Measurements from ENCODE around the gene CDK14.

Gene CDK14

DNA sequence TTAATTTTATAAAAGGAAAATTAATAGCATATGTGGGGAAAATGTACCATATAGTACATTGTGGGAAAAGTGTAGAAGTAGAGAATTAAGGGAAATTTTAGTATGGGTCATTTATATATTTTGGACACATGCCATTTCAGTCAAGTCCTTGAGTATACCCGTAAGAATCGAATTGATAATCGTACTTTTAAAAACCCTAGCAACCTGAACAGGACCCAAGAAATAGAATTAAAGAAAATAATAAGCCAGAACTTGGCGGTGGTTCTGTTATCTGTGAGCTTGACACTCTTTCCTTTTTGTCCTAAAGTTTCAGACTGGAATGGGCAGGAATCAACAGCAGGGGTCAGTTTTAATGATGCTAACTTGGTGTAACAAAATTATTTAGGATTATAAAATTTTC is 221.0 kb downstream of the CDK14 start:
- DNase-seq: no peak
- Histone ChIP-seq H3K4me3 (ENCODE audit: low read length) (no peak overlapping the region), H3K27ac (ENCODE audit: low read length) (no peak overlapping the region), H3K36me3 (replicated peaks; ENCODE audit: insufficient read depth, low read length) (no peaks in the 10 kb centered on the region), H3F3A (ENCODE audit: insufficient read depth, low read length) (peaks cover 4% of the 10 kb centered on the region; the same call in 1 of the 2 replicates), H3K79me2 (ENCODE audit: low read length) (peaks cover 86% of the 10 kb centered on the region), H3K4me2 (ENCODE audit: low read depth, low read length) (no peak overlapping the region), H2AFZ (ENCODE audit: low read length) (no peak overlapping the region), H3K9ac (ENCODE audit: low read length) (no peak overlapping the region), H3K9me3 (replicated peaks; ENCODE audit: insufficient read depth, low read length) (no peaks in the 10 kb centered on the region), H3K9me2 (replicated peaks; ENCODE audit: insufficient read depth, low read length) (no peaks in the 10 kb centered on the region), H3K27me3 (replicated peaks; ENCODE audit: insufficient read depth, low read length) (no peaks in the 10 kb centered on the region), H4K20me1 (ENCODE audit: insufficient read depth, low read length) (0 out of 2 replicates have a peak, but pooled peaks cover 3% of the 10 kb centered on the region), H3K4me1 (ENCODE audit: low read length) (peaks cover 8% of the 10 kb centered on the region)
- TF ChIP-seq CTCF (IDR thresholded peaks at IDR 0.05; ENCODE audit: low read length): no peak
- no peak for TF ChIP-seq EZH2 (optimal IDR thresholded peaks at IDR 0.05; ENCODE audit: low read depth, low read length)
- TF ChIP-seq EZH2phosphoT487 (IDR thresholded peaks at IDR 0.05; ENCODE audit: low read length): no peak

DNA sequence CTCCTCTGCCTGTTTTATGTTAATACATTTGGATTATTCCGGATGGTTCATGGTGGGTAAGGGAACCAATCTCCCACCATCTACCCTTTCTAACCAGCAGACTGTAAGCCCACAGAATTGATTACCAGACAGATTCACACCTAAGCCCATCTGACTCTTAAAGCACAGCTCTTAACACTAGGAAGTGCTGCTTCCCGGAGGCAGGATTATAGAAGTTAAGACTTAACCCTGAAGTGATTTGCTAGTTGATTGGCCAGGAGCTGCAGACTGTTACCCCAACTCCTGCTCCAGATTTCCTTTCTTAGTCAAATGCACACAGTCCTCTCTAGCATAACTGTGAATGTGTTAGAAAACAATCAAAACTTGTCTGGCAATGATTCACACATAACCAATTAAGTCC is 221.7 kb downstream of the CDK14 start:
- Histone ChIP-seq H3K9me2 (replicated peaks; ENCODE audit: insufficient read depth, low read length) (no peaks in the 10 kb centered on the region), H3K4me3 (ENCODE audit: low read length) (no peak overlapping the region), H3K79me2 (ENCODE audit: low read length) (peaks cover 90% of the 10 kb centered on the region), H3K27me3 (replicated peaks; ENCODE audit: insufficient read depth, low read length) (no peaks in the 10 kb centered on the region), H3F3A (ENCODE audit: insufficient read depth, low read length) (peaks cover 4% of the 10 kb centered on the region; the same call in 1 of the 2 replicates), H3K9me3 (replicated peaks; ENCODE audit: insufficient read depth, low read length) (no peaks in the 10 kb centered on the region), H2AFZ (ENCODE audit: low read length) (no peak overlapping the region), H3K27ac (ENCODE audit: low read length) (no peak overlapping the region), H4K20me1 (ENCODE audit: insufficient read depth, low read length) (0 out of 2 replicates have a peak, but pooled peaks cover 3% of the 10 kb centered on the region), H3K9ac (ENCODE audit: low read length) (no peak overlapping the region), H3K4me2 (ENCODE audit: low read depth, low read length) (no peak overlapping the region), H3K36me3 (replicated peaks; ENCODE audit: insufficient read depth, low read length) (no peaks in the 10 kb centered on the region), H3K4me1 (ENCODE audit: low read length) (peaks cover 8% of the 10 kb centered on the region)
- no peak for DNase-seq
- no peak for TF ChIP-seq EZH2phosphoT487 (IDR thresholded peaks at IDR 0.05; ENCODE audit: low read length)
- no peak for TF ChIP-seq CTCF (IDR thresholded peaks at IDR 0.05; ENCODE audit: low read length)
- no peak for TF ChIP-seq EZH2 (optimal IDR thresholded peaks at IDR 0.05; ENCODE audit: low read depth, low read length)

DNA sequence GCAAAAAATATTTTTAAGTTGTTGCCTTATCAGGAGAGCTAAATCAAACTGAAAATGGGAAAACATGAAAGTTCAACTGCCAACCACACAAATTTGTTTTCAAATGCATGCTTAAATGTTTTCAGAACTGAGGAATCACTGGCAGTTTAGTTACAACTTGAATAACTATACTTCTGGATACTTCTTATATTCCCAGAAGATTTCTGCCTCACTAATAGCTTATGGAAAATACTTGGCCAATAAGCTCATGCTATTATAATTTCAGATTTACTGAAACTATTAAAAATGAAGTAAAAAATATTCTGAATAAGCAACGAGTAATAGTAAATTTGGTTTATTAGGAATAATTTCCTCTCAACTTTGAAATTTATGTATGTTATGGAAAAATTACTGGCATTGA is 222.2 kb downstream of the CDK14 start:
- Histone ChIP-seq H3K27ac (ENCODE audit: low read length) (no peak overlapping the region), H3K9me2 (replicated peaks; ENCODE audit: insufficient read depth, low read length) (no peaks in the 10 kb centered on the region), H3K4me3 (ENCODE audit: low read length) (no peak overlapping the region), H3K79me2 (ENCODE audit: low read length) (peaks cover 90% of the 10 kb centered on the region), H3K4me1 (ENCODE audit: low read length) (peaks cover 8% of the 10 kb centered on the region), H2AFZ (ENCODE audit: low read length) (no peak overlapping the region), H3K36me3 (replicated peaks; ENCODE audit: insufficient read depth, low read length) (no peaks in the 10 kb centered on the region), H3K4me2 (ENCODE audit: low read depth, low read length) (no peak overlapping the region), H3K27me3 (replicated peaks; ENCODE audit: insufficient read depth, low read length) (no peaks in the 10 kb centered on the region), H3F3A (ENCODE audit: insufficient read depth, low read length) (peaks cover 4% of the 10 kb centered on the region; the same call in 1 of the 2 replicates), H4K20me1 (ENCODE audit: insufficient read depth, low read length) (0 out of 2 replicates have a peak, but pooled peaks cover 3% of the 10 kb centered on the region), H3K9ac (ENCODE audit: low read length) (no peak overlapping the region), H3K9me3 (replicated peaks; ENCODE audit: insufficient read depth, low read length) (no peaks in the 10 kb centered on the region)
- no peak for TF ChIP-seq EZH2phosphoT487 (IDR thresholded peaks at IDR 0.05; ENCODE audit: low read length)
- TF ChIP-seq CTCF (IDR thresholded peaks at IDR 0.05; ENCODE audit: low read length): no peak
- no peak for TF ChIP-seq EZH2 (optimal IDR thresholded peaks at IDR 0.05; ENCODE audit: low read depth, low read length)
- no peak for DNase-seq
